Esophagus squamous epithelium (tissue), 4 donors: ENCODE measurements around the gene ECSCR.
A peak's percentile ranks its signal among the peaks of the same experiment; 100 is the strongest.

Experiments
- POLR2A ChIP-seq, 4 donors: fragments of 450-650 bp; IDR thresholded peaks; one replicate each; pipeline ENCODE4 v1.6.1; 2017; ENCODE audit warnings: antibody characterized with exemption in 4 of 4, mild to moderate bottlenecking in 4 of 4, moderate library complexity in 3 of 4
- TF ChIP-seq, protein P1 (sequence below), 6 experiments: fragments of 450-650 bp in 4 of 6; fragments of 200-600 bp in 2 of 6; sonication (generic) in 2 of 6; IDR thresholded peaks; one replicate each; pipeline ENCODE4 v1.5.1; 2016 to 2019; ENCODE audit warnings: antibody characterized with exemption in 6 of 6, mild to moderate bottlenecking in 4 of 6, moderate library complexity in 4 of 6

DNA sequence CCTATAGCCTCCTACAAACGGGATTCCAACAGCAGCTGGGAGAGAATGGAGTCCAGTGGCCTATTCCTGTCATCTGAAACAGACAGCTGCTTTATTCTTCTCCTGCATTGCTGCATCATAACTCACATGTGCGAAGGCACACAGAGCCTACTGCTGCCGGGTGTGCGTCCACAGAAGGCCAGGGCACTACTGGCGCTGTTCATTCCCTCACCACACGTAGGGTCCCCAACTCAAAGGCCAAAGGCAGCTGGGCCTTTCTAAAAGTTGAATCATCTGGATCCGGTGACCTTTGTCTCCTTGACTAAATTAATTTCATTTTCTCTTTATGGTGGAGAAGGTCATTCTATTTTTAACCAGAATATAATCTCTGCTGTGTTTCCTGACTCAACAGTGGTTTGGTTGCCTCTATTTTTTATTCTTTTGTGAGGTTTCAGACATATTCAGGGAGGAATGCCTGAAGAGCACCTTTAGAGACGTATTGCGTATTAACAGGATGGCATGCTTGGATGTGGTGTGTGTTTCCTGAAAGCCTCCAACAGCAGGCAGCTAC, 47.9 kb downstream of the ECSCR start:
- TF ChIP-seq POLR2A (IDR thresholded peaks at IDR 0.05): no peak
- TF ChIP-seq, protein P1, sequence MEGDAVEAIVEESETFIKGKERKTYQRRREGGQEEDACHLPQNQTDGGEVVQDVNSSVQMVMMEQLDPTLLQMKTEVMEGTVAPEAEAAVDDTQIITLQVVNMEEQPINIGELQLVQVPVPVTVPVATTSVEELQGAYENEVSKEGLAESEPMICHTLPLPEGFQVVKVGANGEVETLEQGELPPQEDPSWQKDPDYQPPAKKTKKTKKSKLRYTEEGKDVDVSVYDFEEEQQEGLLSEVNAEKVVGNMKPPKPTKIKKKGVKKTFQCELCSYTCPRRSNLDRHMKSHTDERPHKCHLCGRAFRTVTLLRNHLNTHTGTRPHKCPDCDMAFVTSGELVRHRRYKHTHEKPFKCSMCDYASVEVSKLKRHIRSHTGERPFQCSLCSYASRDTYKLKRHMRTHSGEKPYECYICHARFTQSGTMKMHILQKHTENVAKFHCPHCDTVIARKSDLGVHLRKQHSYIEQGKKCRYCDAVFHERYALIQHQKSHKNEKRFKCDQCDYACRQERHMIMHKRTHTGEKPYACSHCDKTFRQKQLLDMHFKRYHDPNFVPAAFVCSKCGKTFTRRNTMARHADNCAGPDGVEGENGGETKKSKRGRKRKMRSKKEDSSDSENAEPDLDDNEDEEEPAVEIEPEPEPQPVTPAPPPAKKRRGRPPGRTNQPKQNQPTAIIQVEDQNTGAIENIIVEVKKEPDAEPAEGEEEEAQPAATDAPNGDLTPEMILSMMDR (IDR thresholded peaks at IDR 0.05): peak in 1 of 6 experiments; percentile 7
